Measurements from ENCODE around the gene CEACAM20. TPM values are rescaled to one million over a fixed set of nuclear protein-coding genes. Genes with fewer than 3 reads are reported as not detected.

The CEACAM20 gene
- total and polyA plus RNA-seq, 8 donors: 0.55 TPM; not detected in 7

GRCh38 chr19:44515031-44515430, 14.4 kb downstream of the CEACAM20 start:
- 78 to 89% (median 81%) methylated on average over 3 of the region's 3 CpGs for WGBS, 5 donors
- peaks cover 0 to 28% (median 0%) of the 10 kb centered on the region in 3 donors for H3K27me3 ChIP-seq

GRCh38 chr19:44512326-44513298, 16.9 kb downstream of the CEACAM20 start:
- TF ChIP-seq EP300 (IDR thresholded peaks at IDR 0.05) (no peak), POLR2A (IDR thresholded peaks at IDR 0.05) (no peak), POLR2AphosphoS5 (IDR thresholded peaks at IDR 0.05) (no peak), CTCF (IDR thresholded peaks at IDR 0.05) (no peak)
- Histone ChIP-seq H3K27ac (no peak overlapping the region), H3K4me1 (no peaks in the 10 kb centered on the region), H3K27me3 (peaks cover 0 to 38% (median 0%) of the 10 kb centered on the region in 3 donors), H3K36me3 (no peaks in the 10 kb centered on the region), H3K4me3 (no peak overlapping the region), H3K9me3 (peaks cover 0 to 32% (median 16%) of the 10 kb centered on the region in 4 donors)
- 30 to 34% (median 32%) methylated on average over 11 to 12 of the region's 12 CpGs for WGBS, 5 donors
- intact Hi-C loops (cut with DNase I; ENCODE audit: low total_unique reads): no loop called here
- peak in 1 of 2 donors; percentile 44 for DNase-seq

More at GRCh38 chr19:44515031-44515430, 14.4 kb downstream of the CEACAM20 start:
- TF ChIP-seq CTCF (IDR thresholded peaks at IDR 0.05) (no peak), POLR2AphosphoS5 (IDR thresholded peaks at IDR 0.05) (no peak), EP300 (IDR thresholded peaks at IDR 0.05) (no peak), POLR2A (IDR thresholded peaks at IDR 0.05) (no peak)
- Histone ChIP-seq H3K9me3 (peaks cover 0 to 38% (median 15%) of the 10 kb centered on the region in 4 donors), H3K4me1 (no peaks in the 10 kb centered on the region), H3K36me3 (no peaks in the 10 kb centered on the region), H3K27ac (no peak overlapping the region), H3K4me3 (no peak overlapping the region)
- DNase-seq: no peak
- intact Hi-C loops (cut with DNase I; ENCODE audit: low total_unique reads): no loop called here

GRCh38 chr19:44509478-44509877, 20.0 kb downstream of the CEACAM20 start:
- no peak for TF ChIP-seq POLR2A (IDR thresholded peaks at IDR 0.05)
- no peak for TF ChIP-seq POLR2AphosphoS5 (IDR thresholded peaks at IDR 0.05)
- TF ChIP-seq CTCF (IDR thresholded peaks at IDR 0.05): no peak
- TF ChIP-seq EP300 (IDR thresholded peaks at IDR 0.05): no peak
- no peak overlapping the region for H3K27ac ChIP-seq
- no peak overlapping the region for H3K4me3 ChIP-seq
- peaks cover 0 to 51% (median 10%) of the 10 kb centered on the region in 3 donors for H3K27me3 ChIP-seq
- no peaks in the 10 kb centered on the region for H3K4me1 ChIP-seq
- H3K9me3 ChIP-seq: peaks cover 0 to 33% (median 18%) of the 10 kb centered on the region in 4 donors
- no peak for DNase-seq
- no peaks in the 10 kb centered on the region for H3K36me3 ChIP-seq
- intact Hi-C loops (cut with DNase I; ENCODE audit: low total_unique reads): no loop called here

GRCh38 chr19:44499962-44500949, 29.2 kb downstream of the CEACAM20 start, which contains the start of gene ZNF180:
Gene ZNF180 (minus strand): TSS chr19:44500522. CDS start chr19:44497334, 3,188 bp downstream.
- Histone ChIP-seq H3K27me3 (peaks cover 0 to 7% (median 1%) of the 10 kb centered on the region in 3 donors), H3K9me3 (peaks cover 11 to 51% (median 35%) of the 10 kb centered on the region in 4 donors), H3K4me3 (peak within 1 kb of the TSS; percentile 71 to 90 (median 78)), H3K4me1 (peaks cover 13 to 25% (median 24%) of the 10 kb centered on the region in 4 donors), H3K36me3 (peaks cover 18 to 33% (median 32%) of the 10 kb centered on the region in 4 donors), H3K27ac (peak within 1 kb of the TSS; percentile 81 to 95 (median 90))
- intact Hi-C loops (cut with DNase I; ENCODE audit: low total_unique reads): no loop called here
- TF ChIP-seq POLR2A (IDR thresholded peaks at IDR 0.05) (no peak), CTCF (IDR thresholded peaks at IDR 0.05) (peak in 6 of 7 experiments; percentile 53 to 73 (median 68)), POLR2AphosphoS5 (IDR thresholded peaks at IDR 0.05) (peak; percentile 48 to 90 (median 83)), EP300 (IDR thresholded peaks at IDR 0.05) (no peak)
- peak; percentile 95 to 99 for DNase-seq
- 0 to 1% (median 0%) methylated on average over 29 to 78 of the region's 78 CpGs for WGBS, 5 donors

All from stomach (tissue), 9 donors.